Germinal center (tissue), 1 donor: ENCODE results near the gene DNAH9.

ENCODE experiments used
- DNase-seq: peaks from one replicate; pipeline ENCODE4 v3.0.0; 2012; ENCODE audit warnings: mixed read lengths, low spot score

The DNAH9 gene

DNA sequence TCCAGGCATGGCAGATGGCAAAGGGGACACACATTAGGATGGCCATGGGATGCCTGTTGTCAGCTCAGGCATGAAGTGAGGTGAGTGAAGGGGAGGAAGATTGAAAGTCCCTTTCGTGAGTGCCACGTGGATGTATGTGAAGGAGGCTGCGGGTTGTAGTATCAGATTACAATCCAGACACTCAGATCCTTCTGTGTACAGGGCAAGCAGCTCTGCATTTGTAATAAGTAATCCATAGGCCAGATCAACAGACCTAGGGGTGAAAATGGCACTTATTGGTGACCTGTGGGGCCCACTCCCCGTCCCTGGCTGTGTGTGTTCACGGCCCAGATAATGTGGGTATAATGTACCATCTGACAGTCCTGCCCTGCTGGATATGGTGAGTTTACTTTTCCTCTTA, 159.5 kb downstream of the DNAH9 start:
- no peak for DNase-seq

DNA sequence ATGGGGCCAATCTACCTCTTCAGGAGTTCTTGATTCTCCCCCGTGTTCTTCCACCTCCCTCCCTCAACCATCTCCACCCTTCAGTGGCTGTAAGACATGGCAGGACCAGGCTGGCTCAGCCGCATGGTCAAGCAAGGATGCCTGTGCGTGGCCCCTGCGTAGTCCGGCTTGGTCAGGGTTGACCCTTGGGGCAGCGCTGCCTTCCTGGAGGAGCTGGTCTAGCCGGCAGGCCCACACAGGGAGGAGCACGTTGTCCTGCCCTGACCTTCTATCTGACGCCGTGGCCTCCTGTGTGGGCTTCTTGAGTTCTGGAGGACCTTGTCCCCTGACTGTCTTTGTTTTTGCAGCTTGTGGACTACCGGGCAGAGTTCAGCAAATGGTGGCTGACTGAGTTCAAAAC, 169.8 kb downstream of the DNAH9 start:
- DNase-seq: no peak

DNA sequence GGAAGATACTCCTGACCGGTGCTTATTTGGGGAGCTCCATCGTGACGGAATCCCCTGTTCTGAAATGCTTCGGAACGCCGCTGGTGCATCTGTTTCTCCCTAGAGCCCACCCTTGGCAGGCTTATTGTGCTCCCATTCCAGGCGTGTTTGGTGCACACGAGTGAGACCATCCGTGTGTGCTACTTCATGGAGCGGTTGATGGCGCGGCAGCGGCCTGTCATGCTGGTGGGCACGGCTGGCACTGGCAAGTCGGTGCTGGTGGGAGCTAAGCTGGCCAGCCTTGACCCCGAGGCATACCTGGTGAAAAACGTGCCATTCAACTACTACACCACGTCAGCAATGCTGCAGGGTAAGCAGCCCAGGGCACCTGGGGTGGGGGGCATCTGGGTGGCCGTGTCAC, 170.7 kb downstream of the DNAH9 start:
- no peak for DNase-seq

DNA sequence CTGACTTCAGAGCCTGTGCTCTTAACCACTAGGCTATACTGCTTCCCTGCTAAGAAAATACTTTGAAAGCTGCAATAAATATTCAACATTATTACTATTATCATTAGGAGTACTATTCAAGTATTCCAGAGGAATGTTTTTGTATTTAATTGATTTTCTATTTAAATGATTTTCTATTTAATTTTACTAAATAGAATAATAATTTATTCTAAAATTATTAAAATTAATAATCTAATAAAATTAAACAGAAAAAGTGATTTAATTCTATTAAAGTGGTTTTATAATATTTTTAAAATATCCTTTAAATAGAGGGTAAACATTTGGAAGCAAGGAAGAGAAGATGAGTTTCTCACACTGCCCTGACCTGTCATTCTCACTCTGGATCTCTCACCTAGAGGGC, 173.8 kb downstream of the DNAH9 start:
- DNase-seq: no peak

DNA sequence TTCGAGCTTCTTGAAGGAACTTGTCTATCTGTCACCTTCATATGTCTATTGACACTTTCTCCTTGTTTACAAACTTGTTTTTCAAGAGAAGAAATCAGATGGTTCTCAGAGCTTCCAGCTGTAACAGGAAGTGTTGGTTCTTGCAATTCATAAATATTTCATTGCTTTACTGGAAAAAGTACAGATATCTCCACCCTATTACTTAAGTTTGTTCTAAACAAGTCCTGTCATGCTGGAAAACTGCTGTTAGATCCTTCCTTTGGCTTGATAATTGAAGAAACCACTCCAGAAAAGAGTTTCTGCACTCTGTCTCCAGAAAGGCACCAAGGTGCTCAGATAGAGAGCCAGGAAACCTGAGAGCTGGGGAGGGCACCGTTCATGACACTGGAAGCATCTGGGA, 181.6 kb downstream of the DNAH9 start:
- DNase-seq: no peak

DNA sequence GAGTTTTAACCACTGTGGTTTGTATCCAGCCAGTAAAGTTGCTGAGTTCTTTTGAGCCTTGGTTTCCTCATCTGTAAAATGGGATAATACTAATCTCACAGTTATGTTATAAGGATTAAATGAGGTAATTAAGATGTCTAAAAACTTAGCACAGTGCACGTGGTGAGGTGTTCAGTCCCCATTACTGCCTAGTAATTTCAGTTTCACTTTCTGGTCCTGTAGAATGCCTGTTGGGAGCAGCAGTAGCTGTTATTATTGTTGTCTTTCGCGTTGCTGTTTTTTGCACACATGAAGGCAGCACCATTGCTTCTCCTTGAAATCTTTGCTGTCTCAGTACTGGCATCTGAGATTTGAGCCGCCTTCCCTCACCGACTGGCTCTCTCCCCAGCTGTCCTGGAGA, 182.4 kb downstream of the DNAH9 start:
- DNase-seq: no peak

DNA sequence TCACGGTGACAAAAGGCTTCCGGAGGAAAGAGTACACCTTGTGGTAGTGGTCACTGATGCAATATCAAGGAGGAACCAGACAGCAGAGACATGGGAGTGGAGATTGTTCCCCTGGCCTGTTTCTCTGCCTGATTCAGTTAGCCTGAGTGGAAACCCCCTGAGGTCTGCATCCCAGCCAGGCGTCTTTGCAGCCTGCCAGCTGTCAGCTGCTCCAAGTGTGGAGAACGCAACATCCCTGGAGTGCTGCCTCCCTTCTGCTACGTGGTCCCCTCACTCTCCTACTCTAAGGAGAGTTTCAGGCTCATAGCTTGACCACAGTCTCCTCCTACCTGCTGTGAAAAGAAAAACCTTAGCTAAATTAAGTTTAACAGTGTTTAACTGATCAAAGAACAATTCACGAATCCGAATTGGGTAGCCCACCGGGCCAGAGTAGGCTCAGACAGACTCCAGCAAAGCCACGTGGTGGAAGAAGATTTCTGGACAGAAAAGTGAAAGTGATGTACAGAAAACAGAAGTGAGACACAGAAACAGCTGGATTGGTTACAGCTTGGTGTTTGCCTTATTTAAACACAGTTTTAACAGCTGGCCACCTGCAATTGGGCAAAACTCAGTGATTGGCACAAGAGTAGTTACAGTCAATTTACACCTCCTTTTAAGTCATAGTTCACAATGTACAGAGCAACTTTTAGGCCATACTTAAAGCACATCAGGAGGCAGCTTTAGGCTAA, 188.6 kb downstream of the DNAH9 start:
- no peak for DNase-seq

DNA sequence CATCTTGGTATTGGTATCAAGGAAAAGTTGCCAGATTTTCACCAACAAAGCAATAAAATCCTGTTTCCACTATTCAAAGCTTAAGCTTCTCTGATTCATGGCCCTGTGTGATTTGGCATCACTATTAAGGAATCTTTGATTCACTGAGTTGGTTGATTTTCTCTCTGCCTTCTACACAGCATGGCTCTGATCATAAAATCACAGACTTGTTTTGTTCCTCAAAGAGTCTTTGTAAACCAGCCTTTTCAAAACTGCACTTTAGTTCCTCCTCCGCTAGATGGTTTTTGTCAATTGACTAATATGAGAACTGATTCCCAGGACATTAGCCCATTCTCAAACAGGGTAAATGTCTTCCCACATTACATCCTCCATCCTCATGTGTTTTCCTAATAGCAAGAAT, 197.6 kb downstream of the DNAH9 start:
- DNase-seq: no peak

DNA sequence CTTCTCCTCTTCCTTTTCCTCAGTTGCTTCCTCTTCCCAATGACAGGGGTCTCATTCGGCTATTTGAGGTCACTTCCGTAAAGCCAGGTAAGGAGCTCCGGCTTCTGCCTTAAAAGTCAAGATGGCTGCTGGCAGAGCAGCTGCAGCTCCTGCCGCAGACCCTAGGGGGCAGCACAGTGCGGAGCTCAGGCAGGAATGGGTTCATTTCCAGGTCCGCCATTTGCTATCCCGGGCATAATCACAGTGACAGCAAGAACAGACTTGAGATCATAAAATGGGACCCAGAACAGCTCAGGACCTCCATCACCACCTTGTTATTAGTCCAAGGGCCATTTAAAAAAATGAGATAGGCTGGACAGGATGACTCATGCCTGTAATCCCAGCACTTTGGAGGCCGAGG, 199.5 kb downstream of the DNAH9 start:
- DNase-seq: no peak

DNA sequence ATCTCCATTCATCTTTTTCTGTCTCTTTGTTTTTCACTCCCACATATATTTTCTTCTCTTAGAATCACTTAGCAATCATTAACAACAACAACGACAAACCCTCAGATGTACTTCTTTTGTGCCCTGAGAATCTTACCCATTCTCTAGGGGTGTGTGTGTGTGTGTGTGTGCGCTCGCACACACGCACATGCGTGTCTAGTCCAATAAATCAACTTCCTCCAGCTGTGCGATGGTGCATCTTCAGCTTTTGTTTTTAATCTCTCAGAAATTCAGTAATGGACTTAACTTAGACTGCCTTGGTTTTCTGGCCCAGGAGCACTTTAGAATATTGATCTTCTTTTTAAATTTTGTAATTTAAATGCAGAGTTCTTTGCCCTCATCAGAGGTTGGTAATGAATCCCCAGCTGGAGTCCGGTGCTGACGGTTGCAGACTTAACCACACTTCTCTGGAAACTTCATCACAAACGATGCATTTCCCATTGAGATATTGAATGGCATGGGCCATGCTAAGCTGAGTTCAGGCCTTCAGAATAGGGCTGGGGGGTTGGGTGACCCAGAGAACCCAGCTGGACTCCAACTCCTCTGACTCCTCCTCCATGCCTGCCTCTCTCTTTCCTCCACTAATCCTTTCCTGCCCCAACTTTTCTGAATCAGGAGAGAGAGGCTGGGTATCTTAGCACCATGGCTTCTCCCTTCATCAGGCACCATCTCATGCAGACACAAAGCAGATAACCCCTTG, 205.1 kb downstream of the DNAH9 start:
- DNase-seq: no peak

DNA sequence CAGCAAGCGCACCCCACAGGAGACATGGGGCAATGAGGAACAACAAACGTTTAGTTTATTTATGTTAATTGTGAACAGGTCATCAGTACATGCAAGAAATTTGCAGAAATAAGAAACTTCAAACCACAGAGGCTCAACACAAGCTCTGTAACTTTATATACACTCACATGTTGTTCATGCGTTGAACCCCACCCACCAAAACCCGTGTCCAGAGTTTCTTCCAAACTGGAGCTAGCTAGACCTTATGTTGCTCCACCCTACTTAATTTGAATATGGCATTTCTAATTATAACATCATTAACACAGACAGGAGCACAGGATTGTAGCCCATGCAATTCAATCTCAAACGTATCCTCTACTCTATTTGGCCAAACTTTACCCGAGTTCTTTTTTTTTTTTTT, 206.9 kb downstream of the DNAH9 start:
- DNase-seq: no peak

DNA sequence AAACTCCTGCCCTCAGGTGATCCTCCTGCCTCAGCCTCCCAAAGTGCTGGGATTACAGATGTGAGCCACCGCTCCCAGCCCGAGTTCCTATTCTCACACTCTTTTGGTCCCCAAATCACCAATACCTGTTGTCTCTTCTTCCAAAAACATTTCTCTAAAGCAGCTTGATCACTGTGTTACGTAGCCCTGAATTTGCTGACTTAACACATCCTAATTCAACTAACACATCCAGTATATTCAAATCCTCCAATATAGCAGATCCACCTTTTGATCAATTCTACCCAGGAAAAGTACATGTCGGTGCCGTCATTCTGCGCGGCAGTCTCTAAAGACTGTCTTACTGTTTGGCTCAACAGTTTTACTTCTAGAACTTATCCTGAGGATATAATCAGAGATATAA, 207.7 kb downstream of the DNAH9 start:
- no peak for DNase-seq

DNA sequence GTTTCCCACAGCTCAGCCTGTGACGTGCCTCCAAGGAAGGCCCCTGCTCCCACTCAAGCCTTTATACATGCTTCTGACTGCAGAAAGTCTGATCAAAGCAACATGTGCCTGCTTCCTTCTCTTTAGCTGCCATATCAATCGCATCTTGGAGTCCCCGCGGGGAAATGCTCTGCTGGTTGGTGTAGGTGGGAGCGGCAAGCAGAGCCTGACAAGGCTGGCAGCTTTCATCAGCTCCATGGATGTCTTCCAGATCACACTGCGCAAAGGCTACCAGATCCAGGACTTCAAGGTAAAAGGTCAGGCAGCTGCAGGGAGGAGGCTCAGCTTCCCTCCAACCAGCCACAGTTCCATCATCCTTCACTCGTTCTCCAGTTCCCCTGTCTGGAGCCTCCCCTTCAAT, 209.3 kb downstream of the DNAH9 start:
- no peak for DNase-seq

DNA sequence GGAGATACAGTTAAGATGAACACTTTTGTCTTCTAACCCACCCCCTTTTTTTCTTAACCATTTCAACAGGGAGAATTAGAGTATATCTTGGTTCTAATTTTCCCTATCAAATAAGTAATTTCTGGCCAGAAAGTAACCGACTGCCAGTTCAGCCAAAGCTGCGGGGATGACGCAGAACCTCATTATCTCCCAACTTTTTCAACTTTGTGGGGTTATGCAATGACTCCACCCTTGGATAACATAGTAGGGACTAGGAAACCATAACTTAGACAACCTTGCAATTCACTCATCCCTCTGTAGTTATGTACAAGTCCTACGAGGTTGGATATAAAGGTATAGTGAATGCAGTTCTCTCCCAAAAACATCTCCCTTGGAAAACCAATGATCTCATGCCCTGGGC, 215.0 kb downstream of the DNAH9 start:
- DNase-seq: no peak

DNA sequence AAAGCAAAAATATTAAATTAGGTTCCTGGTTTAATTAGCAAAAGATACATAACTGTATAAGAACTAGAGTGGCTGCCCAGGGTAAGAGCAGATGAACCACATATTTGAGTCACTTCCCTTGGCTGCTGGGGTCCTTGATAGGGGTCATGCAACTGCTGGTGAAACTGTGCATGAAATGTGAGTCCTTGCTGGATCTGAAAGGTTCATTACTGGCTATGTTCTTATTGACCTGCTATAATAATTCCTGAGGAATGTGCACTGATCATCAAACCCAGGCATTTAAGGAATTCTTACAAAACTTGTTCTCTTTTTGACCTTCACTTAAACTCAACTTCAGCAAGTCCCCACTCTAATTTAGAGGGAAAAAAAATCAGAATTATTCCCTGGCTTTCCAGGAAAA, 215.6 kb downstream of the DNAH9 start:
- no peak for DNase-seq

DNA sequence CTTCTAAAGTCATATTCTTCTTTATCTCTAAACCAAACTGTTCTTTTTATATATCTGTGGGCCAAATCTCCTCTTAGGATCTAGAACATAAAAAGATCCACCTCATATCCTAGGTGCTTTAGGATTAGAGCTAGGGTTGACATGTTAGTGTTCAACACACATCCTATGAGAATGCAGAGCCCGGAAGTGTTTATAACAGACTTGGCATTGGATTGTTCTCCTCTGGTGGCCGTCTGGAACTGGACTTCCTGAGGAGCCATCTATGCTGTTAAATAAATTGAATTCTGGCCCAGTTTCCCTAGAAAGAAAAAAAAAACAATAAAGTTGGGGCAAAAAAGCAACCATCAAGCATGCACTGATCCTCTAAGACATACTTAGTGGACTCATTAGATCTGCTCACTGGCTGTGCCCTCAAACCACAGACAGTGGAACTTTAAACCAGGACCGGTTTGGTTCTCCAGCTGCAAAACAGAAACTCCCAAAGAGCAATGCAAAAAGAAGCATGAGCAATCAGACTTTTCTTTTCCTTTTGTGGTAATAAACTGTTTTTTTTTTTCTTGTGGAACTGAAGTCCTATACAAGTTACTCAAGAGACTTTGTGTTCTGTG, 216.5 kb downstream of the DNAH9 start:
- no peak for DNase-seq

DNA sequence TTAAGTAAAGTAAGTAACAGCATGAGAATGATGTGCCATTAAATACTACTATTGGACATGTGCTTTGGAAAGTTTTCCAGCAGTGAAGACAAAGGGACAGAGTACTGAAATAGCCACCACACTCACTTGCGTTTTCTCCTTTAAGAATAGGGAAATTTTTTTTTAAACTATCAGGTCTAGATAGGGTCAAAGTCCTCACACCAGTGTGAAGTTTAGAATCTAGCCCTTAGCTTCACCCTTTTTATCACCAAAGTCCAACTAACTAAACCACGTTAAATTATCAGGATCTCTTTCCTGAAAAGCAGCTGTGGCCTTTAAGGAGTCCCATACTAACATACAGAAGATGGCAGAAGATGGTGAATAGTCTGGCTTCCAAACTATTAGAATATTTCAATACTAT, 218.1 kb downstream of the DNAH9 start:
- DNase-seq: no peak

DNA sequence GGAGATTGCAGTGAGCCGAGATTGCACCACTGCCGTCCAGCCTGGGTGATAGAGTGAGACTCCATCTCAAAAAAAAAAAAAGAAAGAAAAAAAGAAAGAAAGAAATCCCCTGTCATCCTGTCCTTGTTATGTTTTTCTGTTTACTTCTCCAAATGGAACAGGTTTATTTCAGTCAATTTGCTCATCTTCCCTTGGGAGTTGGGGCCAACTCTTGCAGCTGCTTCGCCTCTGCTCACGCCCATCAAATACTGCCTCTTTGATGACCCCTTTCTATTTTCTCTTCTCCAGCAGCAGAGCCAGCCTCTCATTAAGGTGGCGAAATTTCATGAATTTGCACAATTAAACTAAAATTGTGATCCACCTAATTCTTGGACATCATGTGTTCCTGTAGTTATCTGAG, 225.6 kb downstream of the DNAH9 start:
- DNase-seq: no peak

DNA sequence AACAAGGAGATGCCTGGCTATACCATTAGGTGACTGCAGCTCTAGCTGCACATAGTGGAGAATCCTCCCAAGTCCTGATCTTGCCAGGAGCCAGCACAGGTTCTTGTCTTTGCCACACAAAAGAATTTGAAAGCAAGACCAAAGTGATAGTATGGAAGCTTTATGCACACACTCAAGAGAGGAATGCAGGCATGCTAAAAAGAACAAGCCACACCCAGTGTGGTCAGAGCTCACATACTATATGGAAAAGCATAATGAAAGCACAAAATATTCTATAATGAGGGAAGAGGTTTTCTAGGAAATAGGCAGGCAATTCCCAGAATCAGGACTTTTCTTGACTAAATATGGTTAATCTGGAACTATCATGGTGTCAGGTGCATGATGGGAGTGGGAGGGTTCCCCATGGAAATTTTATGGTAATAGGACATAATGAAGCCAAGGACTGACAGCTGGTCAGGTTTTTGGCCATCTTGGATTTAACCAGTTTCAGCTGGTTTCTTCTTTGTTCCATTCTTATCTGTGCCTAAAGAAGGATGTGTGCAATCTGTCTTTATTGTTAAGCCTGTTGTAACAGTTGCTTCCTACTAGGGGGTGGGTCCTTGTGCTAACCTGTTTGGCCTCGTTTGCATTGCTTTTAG, 227.4 kb downstream of the DNAH9 start:
- no peak for DNase-seq

DNA sequence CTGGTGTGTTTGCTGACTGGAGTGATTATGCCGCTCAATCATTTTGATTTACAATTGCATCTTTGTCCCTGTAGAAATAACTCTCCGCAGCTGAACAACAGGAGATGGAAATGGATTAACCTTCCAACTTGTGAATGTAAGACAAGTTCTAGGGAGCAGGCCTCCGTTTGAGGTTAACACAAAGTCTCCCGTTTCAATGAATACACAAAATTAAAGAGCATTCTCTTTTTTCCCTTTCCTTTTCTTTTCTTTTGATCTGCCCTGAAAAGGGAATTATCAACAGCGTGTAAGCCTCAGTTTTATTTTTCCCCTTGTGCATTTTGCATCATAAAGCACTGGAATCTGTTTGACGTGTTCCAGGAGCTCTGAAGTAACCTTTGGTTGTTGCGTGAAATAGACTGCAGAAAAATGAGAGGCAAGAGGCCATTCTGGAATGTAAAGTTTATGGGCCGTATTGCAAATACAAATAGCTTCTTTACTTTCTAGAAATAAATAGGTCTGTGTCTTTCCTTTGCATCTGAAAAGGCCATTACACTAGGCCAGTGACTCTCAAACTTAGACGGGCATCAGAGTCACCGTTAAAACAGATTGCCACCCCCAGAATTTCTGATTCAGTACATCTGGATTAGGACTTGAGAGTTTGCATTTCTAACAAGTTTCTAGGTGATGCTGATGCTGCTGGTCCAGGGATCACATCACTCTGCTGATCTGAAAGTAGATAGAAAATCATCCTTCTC, 234.3 kb downstream of the DNAH9 start:
- DNase-seq: no peak

DNA sequence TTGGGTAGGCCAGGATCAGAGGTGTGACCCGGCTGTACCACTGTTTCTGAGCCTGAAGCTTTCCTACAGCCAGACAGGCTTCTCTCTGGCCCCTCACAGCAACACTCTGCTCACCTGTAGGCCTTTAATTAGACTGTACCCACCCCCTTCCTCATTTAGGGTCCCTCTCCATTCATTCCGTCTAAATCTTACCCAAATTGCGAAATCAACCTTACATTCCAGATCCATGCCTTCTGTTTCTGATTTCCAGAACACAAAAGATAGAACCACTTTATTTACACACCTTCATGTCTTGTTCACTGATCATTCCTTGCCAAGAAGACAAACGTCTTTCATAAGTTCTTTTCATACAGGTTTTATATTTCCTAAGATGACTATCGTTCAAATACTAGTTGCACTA, 238.2 kb downstream of the DNAH9 start:
- no peak for DNase-seq

DNA sequence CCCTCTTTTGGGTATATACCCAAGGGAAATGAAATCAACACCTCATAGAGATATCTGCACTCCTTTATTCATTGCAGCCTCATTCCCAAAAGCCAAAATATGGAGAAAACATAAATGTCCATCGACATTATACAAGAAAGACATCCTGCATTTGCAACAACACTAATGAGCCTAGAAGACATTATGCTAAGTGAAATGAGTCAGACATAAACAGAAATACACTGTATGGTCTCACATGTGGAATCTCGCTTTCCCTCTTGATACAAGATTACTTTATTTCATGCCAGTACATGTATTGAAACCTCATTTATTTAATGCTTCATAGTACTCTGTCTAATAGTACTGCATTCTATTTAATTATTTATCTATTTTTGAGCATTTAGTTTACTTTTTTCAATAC, 241.8 kb downstream of the DNAH9 start:
- DNase-seq: no peak
